Dermis microvascular lymphatic vessel endothelial cell (primary cell): ENCODE results near the gene PIGZ. TPM values are rescaled to one million over a fixed set of nuclear protein-coding genes. Genes with fewer than 3 reads are reported as not detected.

Experiments used
- DNase-seq, 2 donors: peaks; one replicate each; pipeline versions ENCODE4 v3.0.0 to v3.0.0-alpha.2; 2010; ENCODE audit warnings: low read depth in 2 of 2
- total RNA-seq: library from RNA; depleted of rRNA; stranded (reverse); fragments of >200 nt; gene quantifications from 2 replicates; pipeline ENCODE4 v1.2.1, GENCODE V29; 2014

The PIGZ gene
- 2.6 and 4.6 TPM in 2 replicates for total RNA-seq

GRCh38 chr3:196968233-196969133, at the start of gene PIGZ:
Gene PIGZ (minus strand): TSS chr3:196968833. CDS start chr3:196952031, 16,802 bp downstream.
- DNase-seq = peak in 1 of 2 donors; percentile 55

- no peak for DNase-seq
These were observed 48.4 kb upstream of the PIGZ start for GRCh38 chr3:197017003-197017402.

- no peak for DNase-seq
These were observed 47.4 kb upstream of the PIGZ start for GRCh38 chr3:197015790-197016736.

- DNase-seq = no peak
These were observed 46.4 kb upstream of the PIGZ start for GRCh38 chr3:197014942-197015575.

GRCh38 chr3:197014024-197014423, 45.4 kb upstream of the PIGZ start:
- DNase-seq = no peak

- no peak for DNase-seq
These were observed 43.9 kb upstream of the PIGZ start for GRCh38 chr3:197012540-197012883.

GRCh38 chr3:197011780-197012539, 43.3 kb upstream of the PIGZ start:
- DNase-seq = no peak

- no peak for DNase-seq
These were observed 42.1 kb upstream of the PIGZ start for GRCh38 chr3:197010556-197011351.

- no peak for DNase-seq
These were observed 40.9 kb upstream of the PIGZ start for GRCh38 chr3:197009532-197010019.

- no peak for DNase-seq
These were observed 40.0 kb upstream of the PIGZ start for GRCh38 chr3:197008436-197009209.

GRCh38 chr3:197007953-197008352, 39.3 kb upstream of the PIGZ start:
- DNase-seq = no peak

- DNase-seq = no peak
These were observed 38.8 kb upstream of the PIGZ start for GRCh38 chr3:197007296-197007940.

- DNase-seq = no peak
These were observed 38.2 kb upstream of the PIGZ start for GRCh38 chr3:197006860-197007259.

- DNase-seq = no peak
These were observed 37.8 kb upstream of the PIGZ start for GRCh38 chr3:197006446-197006845.

GRCh38 chr3:197003461-197004385, 35.1 kb upstream of the PIGZ start:
- no peak for DNase-seq

- DNase-seq = peak in 1 of 2 donors; percentile 70
These were observed 34.2 kb upstream of the PIGZ start for GRCh38 chr3:197002701-197003454.
